HepG2 (cell line): Measurements from ENCODE around the gene TRPV4. TPM values are rescaled to one million over a fixed set of nuclear protein-coding genes. Genes with fewer than 3 reads are reported as not detected.

Experiments used
- BRCA1 ChIP-seq: sonication (generic); formaldehyde crosslinking; IDR thresholded peaks from 2 replicates; pipeline ENCODE4 v1.4.0; 2020; ENCODE audit warnings: missing genetic modification reagents
- GATAD2A ChIP-seq: IDR thresholded peaks from 2 replicates; pipeline ENCODE4 v1.6.1; 2016
- HNRNPLL ChIP-seq: fragments of 200-400 bp; formaldehyde crosslinking; IDR thresholded peaks from 2 replicates; pipeline ENCODE4 v1.6.1; 2017; ENCODE audit warnings: mild to moderate bottlenecking, low read depth, low read length; ENCODE audit not compliant: poor library complexity, severe bottlenecking
- KDM5A ChIP-seq: fragments of 200-600 bp; sonication (generic); IDR thresholded peaks from 2 replicates; pipeline ENCODE4 v1.7.0; 2018; ENCODE audit warnings: antibody characterized with exemption, mild to moderate bottlenecking, low read length, borderline replicate concordance
- KLF6 ChIP-seq: IDR thresholded peaks from 2 replicates; pipeline ENCODE4 v1.8.0; 2016; ENCODE audit warnings: missing biosample characterization, missing genetic modification reagents
- MTF1 ChIP-seq: sonication (generic); formaldehyde crosslinking; IDR thresholded peaks from 2 replicates; pipeline ENCODE4 v1.5.0; 2020; ENCODE audit warnings: missing genetic modification reagents
- MXD4 ChIP-seq: IDR thresholded peaks from 2 replicates; pipeline ENCODE4 v1.6.1; 2016; ENCODE audit warnings: mild to moderate bottlenecking, missing biosample characterization, missing genetic modification reagents
- NFYB ChIP-seq: sonication (generic); formaldehyde crosslinking; IDR thresholded peaks from 2 replicates; pipeline ENCODE4 v1.4.0; 2020; ENCODE audit warnings: missing genetic modification reagents
- PAF1 ChIP-seq: IDR thresholded peaks from 2 replicates; pipeline ENCODE4 v1.6.1; 2016; ENCODE audit warnings: missing genetic modification reagents, missing compliant biosample characterization
- POLR2AphosphoS2 ChIP-seq: IDR thresholded peaks from 2 replicates; pipeline ENCODE4 v1.6.1; 2011; ENCODE audit warnings: low read depth, low read length, improper control_type of control experiment
- RELA ChIP-seq: sonication (generic); formaldehyde crosslinking; IDR thresholded peaks from 2 replicates; pipeline ENCODE4 v1.4.0; 2020; ENCODE audit warnings: missing genetic modification reagents
- SNAI1 ChIP-seq: sonication (generic); formaldehyde crosslinking; IDR thresholded peaks from 2 replicates; pipeline ENCODE4 v1.5.0; 2020; ENCODE audit warnings: mild to moderate bottlenecking, missing genetic modification reagents, borderline replicate concordance
- SP2 ChIP-seq: sonication (generic); formaldehyde crosslinking; IDR thresholded peaks from 2 replicates; pipeline ENCODE4 v1.5.1; 2020; ENCODE audit warnings: mild to moderate bottlenecking, missing genetic modification reagents
- SP4 ChIP-seq: sonication (generic); formaldehyde crosslinking; IDR thresholded peaks from 2 replicates; pipeline ENCODE4 v1.8.1; 2023; ENCODE audit warnings: mild to moderate bottlenecking, missing genetic modification reagents
- STAG1 ChIP-seq: sonication (generic); formaldehyde crosslinking; IDR thresholded peaks from 2 replicates; pipeline ENCODE4 v1.4.0; 2020; ENCODE audit warnings: missing genetic modification reagents
- TOE1 ChIP-seq: sonication (generic); formaldehyde crosslinking; IDR thresholded peaks from 2 replicates; pipeline ENCODE4 v1.4.0; 2020; ENCODE audit warnings: mild to moderate bottlenecking, missing genetic modification reagents
- ZFX ChIP-seq: sonication (generic); formaldehyde crosslinking; IDR thresholded peaks from 2 replicates; pipeline ENCODE4 v1.4.0; 2020; ENCODE audit warnings: mild to moderate bottlenecking, low read depth, missing genetic modification reagents, moderate library complexity
- ZMYM3 ChIP-seq: sonication (generic); formaldehyde crosslinking; IDR thresholded peaks from 2 replicates; pipeline ENCODE4 v1.5.1; 2020; ENCODE audit warnings: mild to moderate bottlenecking, missing genetic modification reagents
- ZNF343 ChIP-seq: sonication (generic); formaldehyde crosslinking; IDR thresholded peaks from 2 replicates; pipeline ENCODE4 v1.4.0; 2020; ENCODE audit warnings: mild to moderate bottlenecking, missing genetic modification reagents
- ZNF501 ChIP-seq: sonication (generic); formaldehyde crosslinking; IDR thresholded peaks from 2 replicates; pipeline ENCODE4 v1.5.1; 2020; ENCODE audit warnings: mild to moderate bottlenecking, moderate library complexity, missing genetic modification reagents
- ZNF570 ChIP-seq: sonication (generic); formaldehyde crosslinking; IDR thresholded peaks from 2 replicates; pipeline ENCODE4 v1.4.0; 2020; ENCODE audit warnings: mild to moderate bottlenecking, missing genetic modification reagents, borderline replicate concordance
- ZNF792 ChIP-seq: IDR thresholded peaks from 2 replicates; pipeline ENCODE4 v1.6.1; 2016
- polyA plus RNA-seq, 8 experiments: library from polyadenylated mRNA; depleted of rRNA in 3 of 8; stranded (reverse) in 7 of 8; unstranded in 1 of 8; fragments of >200 nt; fragmentation: Illumina TruSeq in 4 of 8; extraction: Trizol in 4 of 8; gene quantifications; 2 replicates each; pipeline versions ENCODE4 v1.2.1 to v1.2.3, GENCODE V29; 2011 to 2016; ENCODE audit warnings: low read depth in 4 of 8, missing spikeins in 1 of 8, mixed read lengths in 1 of 8; ENCODE audit not compliant: insufficient read depth in 1 of 8
- total RNA-seq, 5 experiments: library from RNA; depleted of rRNA; stranded (reverse); fragments of >200 nt; fragmentation: Illumina TruSeq; extraction: Trizol; gene quantifications; 2 replicates each; pipeline ENCODE4 v1.2.3, GENCODE V29; 2016; ENCODE audit warnings: low read depth in 1 of 5
- TF ChIP-seq, protein P1 (sequence below): IDR thresholded peaks from 2 replicates; pipeline ENCODE4 v1.6.1; 2012; ENCODE audit warnings: low read depth, low read length, improper control_type of control experiment
- TF ChIP-seq, protein P2 (sequence below): sonication (generic); formaldehyde crosslinking; IDR thresholded peaks from 2 replicates; pipeline ENCODE4 v1.8.1; 2023; ENCODE audit warnings: mild to moderate bottlenecking, moderate library complexity, missing genetic modification reagents
- TF ChIP-seq, protein P3 (sequence below): IDR thresholded peaks from 2 replicates; pipeline ENCODE4 v1.4.0; 2020; ENCODE audit warnings: mild to moderate bottlenecking, missing genetic modification reagents

Gene TRPV4
- total and polyA plus RNA-seq, 2 of the 13 experiments (the other 11 are each of a cell fraction or from before 2014, with no cell fraction given), result 0.66 to 4.7 TPM

DNA sequence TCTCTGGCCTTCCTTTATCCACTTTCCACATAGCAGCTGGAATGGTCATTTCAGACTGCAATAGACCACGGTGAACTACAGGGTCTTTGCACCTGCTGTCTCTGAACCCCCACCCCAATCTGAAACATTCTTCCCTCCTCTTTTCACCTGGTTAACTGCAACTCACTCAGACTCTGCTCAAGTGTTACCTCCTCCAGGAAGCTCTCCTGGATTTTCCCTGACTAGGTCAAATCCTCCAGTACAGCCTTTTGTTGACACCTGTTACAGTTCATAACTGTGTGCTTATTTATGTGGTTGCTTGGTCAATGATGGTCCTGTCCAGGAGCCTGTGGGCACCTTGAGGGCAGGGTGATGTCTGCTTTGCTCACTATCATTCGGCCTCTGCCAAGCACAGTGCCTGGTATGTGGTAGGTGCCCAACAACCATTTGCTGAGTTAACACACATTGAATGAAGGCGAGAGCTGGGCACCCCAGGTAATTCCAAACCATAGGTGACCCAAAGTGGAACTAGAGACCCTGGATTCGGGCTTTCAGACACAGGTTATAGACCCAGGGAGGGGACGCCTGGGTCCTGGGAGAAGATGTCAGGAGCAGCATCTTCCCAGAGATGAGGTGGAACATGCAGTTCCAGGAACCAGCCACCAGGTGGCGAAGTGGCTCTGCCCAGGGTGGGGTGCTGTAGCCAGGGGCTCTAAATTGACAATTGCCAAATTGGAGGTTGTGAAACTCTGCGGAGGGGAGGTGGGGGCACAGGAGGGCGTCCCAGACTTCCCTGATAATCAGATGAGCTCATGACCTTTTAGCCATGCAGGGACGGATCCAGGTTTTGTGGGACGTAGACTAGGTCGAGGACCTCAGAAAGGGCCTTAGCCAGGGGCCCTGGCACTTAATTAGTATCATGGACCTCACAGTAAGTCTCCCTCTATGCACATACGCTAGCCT lies 28.1 kb downstream of the TRPV4 start (continued):
- TF ChIP-seq, protein P1, sequence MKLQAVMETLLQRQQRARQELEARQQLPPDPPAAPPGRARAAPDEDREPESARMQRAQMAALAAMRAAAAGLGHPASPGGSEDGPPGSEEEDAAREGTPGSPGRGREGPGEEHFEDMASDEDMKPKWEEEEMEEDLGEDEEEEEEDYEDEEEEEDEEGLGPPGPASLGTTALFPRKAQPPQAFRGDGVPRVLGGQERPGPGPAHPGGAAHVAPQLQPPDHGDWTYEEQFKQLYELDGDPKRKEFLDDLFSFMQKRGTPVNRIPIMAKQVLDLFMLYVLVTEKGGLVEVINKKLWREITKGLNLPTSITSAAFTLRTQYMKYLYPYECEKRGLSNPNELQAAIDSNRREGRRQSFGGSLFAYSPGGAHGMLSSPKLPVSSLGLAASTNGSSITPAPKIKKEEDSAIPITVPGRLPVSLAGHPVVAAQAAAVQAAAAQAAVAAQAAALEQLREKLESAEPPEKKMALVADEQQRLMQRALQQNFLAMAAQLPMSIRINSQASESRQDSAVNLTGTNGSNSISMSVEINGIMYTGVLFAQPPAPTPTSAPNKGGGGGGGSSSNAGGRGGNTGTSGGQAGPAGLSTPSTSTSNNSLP, result no peak
- TF ChIP-seq POLR2AphosphoS2 (no peak), SP4 (CRISPR knock-in tag) (0 out of 2 replicates have a peak, but pooled peaks have one; percentile 23), RELA (no peak), SP2 (CRISPR knock-in tag) (no peak), ZNF501 (CRISPR knock-in tag) (no peak; the same call in 1 of the 2 replicates), MXD4 (CRISPR knock-in tag) (no peak), PAF1 (no peak), KLF6 (CRISPR knock-in tag) (no peak), KDM5A (no peak), ZNF792 (CRISPR knock-in tag) (peak; percentile 45; the same call in 1 of the 2 replicates), TOE1 (no peak), HNRNPLL (no peak), MTF1 (CRISPR knock-in tag) (no peak), NFYB (no peak), ZFX (CRISPR knock-in tag) (peak; percentile 38; the same call in 1 of the 2 replicates), ZMYM3 (CRISPR knock-in tag) (peak; percentile 35; the same call in 1 of the 2 replicates), SNAI1 (CRISPR knock-in tag) (no peak), BRCA1 (CRISPR knock-in tag) (no peak), ZNF570 (CRISPR knock-in tag) (no peak), GATAD2A (CRISPR knock-in tag) (0 out of 2 replicates have a peak, but pooled peaks have one; percentile 33), STAG1 (CRISPR knock-in tag) (peak; percentile 91), ZNF343 (no peak)
- TF ChIP-seq, protein P2, sequence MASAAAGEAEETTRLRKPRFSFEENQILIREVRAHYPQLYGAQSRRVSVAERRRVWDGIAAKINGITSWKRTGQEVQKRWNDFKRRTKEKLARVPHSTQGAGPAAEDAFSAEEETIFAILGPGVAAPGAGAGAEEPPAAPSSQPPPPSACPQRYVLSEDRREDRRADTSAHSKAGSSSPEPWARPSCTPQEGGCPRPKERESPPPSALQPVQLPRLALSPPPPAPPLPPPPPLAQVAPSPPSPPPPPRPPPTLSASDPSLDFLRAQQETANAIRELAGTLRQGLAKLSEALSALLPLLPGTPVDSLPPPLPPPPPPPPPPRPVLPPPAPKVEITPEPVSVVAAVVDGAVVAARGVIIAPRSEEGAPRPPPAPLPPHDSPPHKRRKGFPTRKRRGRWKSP, result no peak
- TF ChIP-seq, protein P3, sequence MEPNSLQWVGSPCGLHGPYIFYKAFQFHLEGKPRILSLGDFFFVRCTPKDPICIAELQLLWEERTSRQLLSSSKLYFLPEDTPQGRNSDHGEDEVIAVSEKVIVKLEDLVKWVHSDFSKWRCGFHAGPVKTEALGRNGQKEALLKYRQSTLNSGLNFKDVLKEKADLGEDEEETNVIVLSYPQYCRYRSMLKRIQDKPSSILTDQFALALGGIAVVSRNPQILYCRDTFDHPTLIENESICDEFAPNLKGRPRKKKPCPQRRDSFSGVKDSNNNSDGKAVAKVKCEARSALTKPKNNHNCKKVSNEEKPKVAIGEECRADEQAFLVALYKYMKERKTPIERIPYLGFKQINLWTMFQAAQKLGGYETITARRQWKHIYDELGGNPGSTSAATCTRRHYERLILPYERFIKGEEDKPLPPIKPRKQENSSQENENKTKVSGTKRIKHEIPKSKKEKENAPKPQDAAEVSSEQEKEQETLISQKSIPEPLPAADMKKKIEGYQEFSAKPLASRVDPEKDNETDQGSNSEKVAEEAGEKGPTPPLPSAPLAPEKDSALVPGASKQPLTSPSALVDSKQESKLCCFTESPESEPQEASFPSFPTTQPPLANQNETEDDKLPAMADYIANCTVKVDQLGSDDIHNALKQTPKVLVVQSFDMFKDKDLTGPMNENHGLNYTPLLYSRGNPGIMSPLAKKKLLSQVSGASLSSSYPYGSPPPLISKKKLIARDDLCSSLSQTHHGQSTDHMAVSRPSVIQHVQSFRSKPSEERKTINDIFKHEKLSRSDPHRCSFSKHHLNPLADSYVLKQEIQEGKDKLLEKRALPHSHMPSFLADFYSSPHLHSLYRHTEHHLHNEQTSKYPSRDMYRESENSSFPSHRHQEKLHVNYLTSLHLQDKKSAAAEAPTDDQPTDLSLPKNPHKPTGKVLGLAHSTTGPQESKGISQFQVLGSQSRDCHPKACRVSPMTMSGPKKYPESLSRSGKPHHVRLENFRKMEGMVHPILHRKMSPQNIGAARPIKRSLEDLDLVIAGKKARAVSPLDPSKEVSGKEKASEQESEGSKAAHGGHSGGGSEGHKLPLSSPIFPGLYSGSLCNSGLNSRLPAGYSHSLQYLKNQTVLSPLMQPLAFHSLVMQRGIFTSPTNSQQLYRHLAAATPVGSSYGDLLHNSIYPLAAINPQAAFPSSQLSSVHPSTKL (CRISPR knock-in tag), result 0 out of 2 replicates have a peak, but pooled peaks have one; percentile 12
